Caco-2 (cell line): Measurements from ENCODE around the gene RAB40B. TPM values are rescaled to one million over a fixed set of nuclear protein-coding genes. Genes with fewer than 3 reads are reported as not detected.

Experiments used
- BruUV-seq: library from RNA; stranded (reverse); fragments of 400-500 nt; replicated peaks from 2 replicates; lab custom pipeline; 2021; lab: Mats Ljungman, UMichigan
- CTCF ChIA-PET: fragments of 300-600 bp; sonication (Branson Sonifier 250); formaldehyde crosslinking; loops from one replicate; lab custom pipeline; 2022; ENCODE audit warnings: antibody characterized with exemption; lab: Charles Lee
- POLR2A ChIA-PET: fragments of 300-600 bp; sonication (Branson Sonifier 250); formaldehyde crosslinking; loops from one replicate; lab custom pipeline; 2022; ENCODE audit warnings: antibody characterized with exemption; lab: Charles Lee
- DNase-seq, 2 experiments: peaks; one replicate each; pipeline versions ENCODE4 v3.0.0 to v3.0.0-alpha.2; 2020 to 2022
- H3K27me3 ChIP-seq: replicated peaks from 2 replicates; pipeline ENCODE4 v1.6.0; 2011; ENCODE audit warnings: low read length; ENCODE audit not compliant: control insufficient read depth, insufficient read depth
- H3K36me3 ChIP-seq: 2 replicates; pipeline ENCODE4 v1.5.1; 2011; ENCODE audit warnings: low read length; ENCODE audit not compliant: control insufficient read depth, insufficient read depth
- H3K4me1 ChIP-seq: fragments of 250-450 bp; sonication (Bioruptor Pico); 2 replicates; pipeline ENCODE4 v1.5.1; 2020; ENCODE audit warnings: mild to moderate bottlenecking
- H3K4me3 ChIP-seq: 2 replicates; pipeline ENCODE4 v1.5.1; 2011; ENCODE audit warnings: low read depth, mild to moderate bottlenecking, control low read depth, low read length
- H3K9me3 ChIP-seq: fragments of 250-450 bp; sonication (Bioruptor Pico); 2 replicates; pipeline ENCODE4 v1.5.1; 2020; ENCODE audit warnings: mild to moderate bottlenecking, moderate library complexity
- H3K27ac Mint-ChIP-seq: one replicate; pipeline ENCODE4 v1.8.0; 2022; ENCODE audit warnings: mixed read lengths; ENCODE audit not compliant: unreplicated experiment
- H3K27me3 Mint-ChIP-seq: one replicate; pipeline ENCODE4 v1.8.0; 2022; ENCODE audit warnings: mixed read lengths; ENCODE audit not compliant: insufficient read depth, unreplicated experiment
- H3K36me3 Mint-ChIP-seq: one replicate; pipeline ENCODE4 v1.8.0; 2022; ENCODE audit warnings: mild to moderate bottlenecking, mixed read lengths; ENCODE audit not compliant: insufficient read depth, unreplicated experiment
- H3K4me1 Mint-ChIP-seq: one replicate; pipeline ENCODE4 v1.8.0; 2022; ENCODE audit warnings: low read depth, mixed read lengths; ENCODE audit not compliant: unreplicated experiment
- H3K4me3 Mint-ChIP-seq: one replicate; pipeline ENCODE4 v1.8.0; 2022; ENCODE audit warnings: mild to moderate bottlenecking, moderate library complexity, mixed read lengths; ENCODE audit not compliant: unreplicated experiment
- H3K9me3 Mint-ChIP-seq: one replicate; pipeline ENCODE4 v1.8.0; 2022; ENCODE audit warnings: mixed read lengths; ENCODE audit not compliant: unreplicated experiment
- CTCF ChIP-seq, 2 experiments: fragments of 200-600 bp in 1 of 2; IDR thresholded peaks; 1 replicate in 1 of 2; 2 replicates in 1 of 2; pipeline versions ENCODE4 v1.5.1 to v1.8.0; 2011 to 2022; ENCODE audit warnings: antibody characterized with exemption in 1 of 2, control low read depth in 1 of 2, inconsistent platforms in 1 of 2, low read depth in 1 of 2, low read length in 1 of 2, mild to moderate bottlenecking in 1 of 2, moderate library complexity in 1 of 2; ENCODE audit not compliant: insufficient read depth in 1 of 2, severe bottlenecking in 1 of 2, unreplicated experiment in 1 of 2
- intact Hi-C: fragments of 100-400 bp; cut with micrococcal nuclease; formaldehyde crosslinking; loops from one replicate; pipeline ENCODE4 v1.10.0; 2022; ENCODE audit not compliant: unreplicated experiment
- total RNA-seq: library from RNA; stranded (reverse); gene quantifications from 2 replicates; pipeline ENCODE4 v1.2.3, GENCODE V29; 2022

The RAB40B gene
- total RNA-seq, 1 experiment from 2014 or later = 8.8 TPM

- H3K27ac Mint-ChIP-seq = no peak overlapping the region
- no peaks in the 10 kb centered on the region for H3K9me3 Mint-ChIP-seq
- H3K4me1 ChIP-seq = no peaks in the 10 kb centered on the region
- peaks cover 5% of the 10 kb centered on the region for H3K36me3 ChIP-seq
- ChIA-PET CTCF (interaction anchor here (0.8 kb wide), 1 partner anchor 27 kb away, joined by 3 read pairs; no protein-coding TSS in a partner anchor), POLR2A (no interaction called here)
- no peaks in the 10 kb centered on the region for H3K9me3 ChIP-seq
- H3K4me1 Mint-ChIP-seq = no peaks in the 10 kb centered on the region
- H3K27me3 Mint-ChIP-seq = no peaks in the 10 kb centered on the region
- no peaks in the 10 kb centered on the region for H3K27me3 ChIP-seq
- no peak overlapping the region for H3K4me3 ChIP-seq
- BruUV-seq = no TSS peak
- no peak for DNase-seq
- no peak overlapping the region for H3K4me3 Mint-ChIP-seq
- TF ChIP-seq CTCF (IDR thresholded peaks at IDR 0.05; ENCODE audit: insufficient read depth in 1 of 2, low read depth in 1 of 2, low read length in 1 of 2, severe bottlenecking in 1 of 2, unreplicated experiment in 1 of 2) = no peak
- intact Hi-C loops = no loop called here
- H3K36me3 Mint-ChIP-seq = peaks cover 55% of the 10 kb centered on the region
Observed at GRCh38 chr17:82726427-82726826, 27.9 kb upstream of the RAB40B start.

- intact Hi-C loops = no loop called here
- Histone ChIP-seq H3K4me1 (no peaks in the 10 kb centered on the region), H3K4me3 (no peak overlapping the region), H3K27me3 (no peaks in the 10 kb centered on the region), H3K36me3 (peaks cover 5% of the 10 kb centered on the region; the same call in 1 of the 2 replicates), H3K9me3 (no peaks in the 10 kb centered on the region)
- Mint-ChIP-seq H3K4me3 (no peak overlapping the region), H3K27ac (no peak overlapping the region), H3K4me1 (no peaks in the 10 kb centered on the region), H3K27me3 (no peaks in the 10 kb centered on the region), H3K36me3 (peaks cover 61% of the 10 kb centered on the region), H3K9me3 (no peaks in the 10 kb centered on the region)
- TF ChIP-seq CTCF (IDR thresholded peaks at IDR 0.05; ENCODE audit: insufficient read depth in 1 of 2, low read depth in 1 of 2, low read length in 1 of 2, severe bottlenecking in 1 of 2, unreplicated experiment in 1 of 2) = no peak
- no peak for DNase-seq
- no TSS peak for BruUV-seq
- ChIA-PET POLR2A (no interaction called here), CTCF (no interaction called here)
Observed at GRCh38 chr17:82723169-82723807, 24.8 kb upstream of the RAB40B start.

GRCh38 chr17:82722341-82723013 is 24.0 kb upstream of the RAB40B start:
- H3K4me3 ChIP-seq = no peak overlapping the region
- H3K36me3 ChIP-seq = peaks cover 5% of the 10 kb centered on the region; the same call in 1 of the 2 replicates
- ChIA-PET POLR2A (no interaction called here), CTCF (no interaction called here)
- no peak for DNase-seq
- Mint-ChIP-seq H3K36me3 (peaks cover 62% of the 10 kb centered on the region), H3K4me3 (no peak overlapping the region), H3K27ac (no peak overlapping the region), H3K4me1 (peaks cover 8% of the 10 kb centered on the region), H3K9me3 (no peaks in the 10 kb centered on the region), H3K27me3 (no peaks in the 10 kb centered on the region)
- H3K27me3 ChIP-seq = no peaks in the 10 kb centered on the region
- H3K9me3 ChIP-seq = no peaks in the 10 kb centered on the region
- TF ChIP-seq CTCF (IDR thresholded peaks at IDR 0.05; ENCODE audit: insufficient read depth in 1 of 2, low read depth in 1 of 2, low read length in 1 of 2, severe bottlenecking in 1 of 2, unreplicated experiment in 1 of 2) = no peak
- H3K4me1 ChIP-seq = no peaks in the 10 kb centered on the region
- BruUV-seq = no TSS peak
- intact Hi-C loops = no loop called here
